GM11168 (cell line): ENCODE measurements around the gene CD276.

Source experiments
- in situ Hi-C: fragments of 300-500 bp; cut with MboI; formaldehyde crosslinking; loops from one replicate; pipeline ENCODE4 v1.12.0; 2022; ENCODE audit warnings: low sequenced_read_pairs; ENCODE audit not compliant: unreplicated experiment

Gene CD276

DNA sequence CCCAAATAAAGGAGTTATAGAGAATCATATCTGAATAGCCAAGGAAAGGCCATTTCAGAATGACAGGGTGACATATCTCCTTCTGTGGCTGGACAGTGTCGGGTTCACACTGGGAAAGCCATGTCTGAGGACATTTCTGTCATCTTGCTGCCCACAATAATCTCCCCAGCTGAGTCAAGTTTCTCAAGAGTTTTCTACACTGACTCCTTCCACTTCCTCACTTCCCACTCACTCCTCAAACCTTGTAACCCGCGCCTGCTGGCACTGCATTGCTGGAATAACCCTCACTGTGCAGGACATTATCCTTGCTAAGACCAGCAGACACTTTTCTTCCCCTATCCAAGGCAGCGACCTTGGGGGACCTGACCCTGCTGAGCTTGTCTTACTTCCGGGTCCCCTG, 74.3 kb downstream of the CD276 start:
- in situ Hi-C loops, result no loop called here

DNA sequence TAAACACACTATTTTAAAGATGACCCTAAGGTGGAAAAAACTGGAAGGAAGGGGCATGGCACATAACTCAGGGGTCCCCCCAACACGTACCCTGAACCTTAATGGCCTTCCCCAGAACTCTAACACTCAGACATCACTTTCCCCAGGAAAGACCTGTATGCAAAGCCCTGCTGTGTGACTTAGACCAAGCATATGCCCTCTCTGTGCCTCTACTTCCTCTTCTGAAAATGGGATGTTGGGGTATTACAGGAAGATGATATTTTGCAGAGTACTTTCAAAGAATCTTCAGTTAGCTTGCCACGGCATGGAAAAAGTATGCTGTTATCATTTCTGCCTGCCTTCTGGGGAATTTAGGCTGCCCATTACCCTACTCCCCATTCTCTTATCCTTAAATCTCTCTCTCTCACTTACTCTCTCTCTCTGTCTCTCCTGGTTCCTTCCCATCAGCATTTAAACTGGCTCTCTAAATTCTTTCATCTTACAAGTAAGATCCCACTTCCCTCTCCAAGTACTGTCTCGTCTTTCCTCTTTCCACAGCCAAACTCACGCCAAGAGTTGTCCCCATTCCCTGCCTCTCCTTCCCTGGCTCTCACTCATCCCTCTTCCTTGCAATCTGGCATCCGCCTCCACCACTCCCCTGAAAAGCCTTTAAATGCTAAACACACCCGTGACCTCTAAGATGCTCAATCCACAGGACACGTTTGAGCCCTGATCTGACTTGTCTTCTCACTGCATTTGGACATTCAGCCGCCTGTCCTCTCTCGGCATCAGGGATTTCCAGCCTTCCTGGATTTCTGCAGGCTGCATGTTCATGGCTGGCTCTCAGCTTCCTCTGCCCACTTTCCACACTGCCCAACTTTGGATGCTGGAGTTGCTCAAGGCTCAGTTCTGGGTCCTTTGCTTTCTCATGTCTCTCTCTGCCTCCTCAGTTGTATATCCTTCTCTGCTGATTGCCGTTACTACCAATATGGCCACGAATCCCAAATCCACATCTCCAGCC, 76.4 kb downstream of the CD276 start:
- in situ Hi-C loops, result no loop called here

DNA sequence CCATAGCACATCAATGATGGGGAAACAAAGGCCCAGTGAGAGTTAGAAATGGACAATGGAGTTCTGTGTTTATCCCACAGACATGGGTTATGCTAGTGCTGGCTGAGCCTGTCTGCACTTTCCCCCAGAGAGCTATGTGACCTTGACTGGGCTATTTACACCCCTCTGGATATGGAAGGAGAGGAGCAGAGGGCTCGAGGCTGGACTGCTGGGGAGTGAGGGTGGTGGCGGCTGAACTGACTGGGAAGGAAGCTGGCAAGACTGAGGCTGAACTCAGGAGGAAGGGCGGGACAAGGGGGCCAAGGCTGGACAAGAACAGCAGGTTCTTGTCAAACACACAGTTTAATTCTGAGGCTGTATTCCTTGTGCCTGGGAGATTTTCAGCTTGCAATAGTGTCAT, 79.7 kb downstream of the CD276 start:
- in situ Hi-C loops, result no loop called here
